CD4-positive, CD25-positive, alpha-beta regulatory T cell (primary cell): ENCODE measurements around the gene DAAM2. TPM values are rescaled to one million over a fixed set of nuclear protein-coding genes. Genes with fewer than 3 reads are reported as not detected.

Experiments used
- ATAC-seq, 2 donors: fragments of 150-1000 bp; cut with Tn5 transposase; one replicate each; pipeline ENCODE4 v1.10.0; 2021; ENCODE audit warnings: low read depth in 2 of 2, moderate number of reproducible peaks in 2 of 2, moderate library complexity in 1 of 2
- DNase-seq, 3 donors: peaks; one replicate each; pipeline versions ENCODE4 v3.0.0 to v3.0.0-alpha.2; 2012 to 2022; ENCODE audit warnings: mixed read lengths in 1 of 3
- H3K27ac ChIP-seq: one replicate; pipeline ENCODE4 v1.7.0; 2013; ENCODE audit warnings: mild to moderate bottlenecking, low read length; ENCODE audit not compliant: insufficient read depth, poor library complexity, severe bottlenecking
- H3K27me3 ChIP-seq: one replicate; pipeline ENCODE4 v1.7.0; 2013; ENCODE audit warnings: low read length; ENCODE audit not compliant: control insufficient read depth, insufficient read depth
- H3K36me3 ChIP-seq: one replicate; pipeline ENCODE4 v1.7.0; 2013; ENCODE audit warnings: mild to moderate bottlenecking, low read length, moderate library complexity; ENCODE audit not compliant: control insufficient read depth, insufficient read depth
- H3K4me1 ChIP-seq: 2 replicates; pipeline ENCODE4 v1.7.0; 2013; ENCODE audit warnings: mild to moderate bottlenecking, low read length; ENCODE audit not compliant: insufficient read depth, control insufficient read depth, poor library complexity, severe bottlenecking
- H3K4me3 ChIP-seq: one replicate; pipeline ENCODE4 v1.7.0; 2013; ENCODE audit warnings: low read depth, mild to moderate bottlenecking, low read length, moderate library complexity
- H3K9me3 ChIP-seq, 2 experiments: 1 replicate in 1 of 2; 2 replicates in 1 of 2; pipeline ENCODE4 v1.7.0; 2013; ENCODE audit warnings: low read length in 2 of 2, mild to moderate bottlenecking in 1 of 2, moderate library complexity in 1 of 2; ENCODE audit not compliant: control insufficient read depth in 2 of 2
- H3K27ac Mint-ChIP-seq, 3 donors: one replicate each; pipeline ENCODE4 v1.8.0; 2020 to 2022; ENCODE audit warnings: mild to moderate bottlenecking in 3 of 3, mixed read lengths in 3 of 3, moderate library complexity in 2 of 3
- H3K27me3 Mint-ChIP-seq: one replicate; pipeline ENCODE4 v1.8.0; 2022; ENCODE audit warnings: mild to moderate bottlenecking, mixed read lengths
- H3K36me3 Mint-ChIP-seq: one replicate; pipeline ENCODE4 v1.8.0; 2020; ENCODE audit warnings: mixed read lengths
- H3K4me1 Mint-ChIP-seq, 4 donors: one replicate each; pipeline ENCODE4 v1.8.0; 2020 to 2022; ENCODE audit warnings: mixed read lengths in 4 of 4, mild to moderate bottlenecking in 1 of 4
- H3K4me3 Mint-ChIP-seq, 4 donors: one replicate each; pipeline ENCODE4 v1.8.0; 2020 to 2022; ENCODE audit warnings: mild to moderate bottlenecking in 4 of 4, mixed read lengths in 4 of 4, moderate library complexity in 3 of 4
- H3K9me3 Mint-ChIP-seq, 7 donors: one replicate each; pipeline ENCODE4 v1.8.0; 2020 to 2022; ENCODE audit warnings: mixed read lengths in 7 of 7, mild to moderate bottlenecking in 3 of 7, moderate library complexity in 2 of 7
- polyA plus RNA-seq, 4 donors: library from polyadenylated mRNA; unstranded; fragments of 300-500 nt; fragmentation: Illumina TruSeq; gene quantifications; one replicate each; pipeline ENCODE4 v1.2.3, GENCODE V29; 2021
- total RNA-seq: library from RNA; stranded (reverse); gene quantifications from one replicate; pipeline ENCODE4 v1.2.3, GENCODE V29; 2022

The DAAM2 gene
- total and polyA plus RNA-seq, 5 donors from 2014 or later: not detected

DNA sequence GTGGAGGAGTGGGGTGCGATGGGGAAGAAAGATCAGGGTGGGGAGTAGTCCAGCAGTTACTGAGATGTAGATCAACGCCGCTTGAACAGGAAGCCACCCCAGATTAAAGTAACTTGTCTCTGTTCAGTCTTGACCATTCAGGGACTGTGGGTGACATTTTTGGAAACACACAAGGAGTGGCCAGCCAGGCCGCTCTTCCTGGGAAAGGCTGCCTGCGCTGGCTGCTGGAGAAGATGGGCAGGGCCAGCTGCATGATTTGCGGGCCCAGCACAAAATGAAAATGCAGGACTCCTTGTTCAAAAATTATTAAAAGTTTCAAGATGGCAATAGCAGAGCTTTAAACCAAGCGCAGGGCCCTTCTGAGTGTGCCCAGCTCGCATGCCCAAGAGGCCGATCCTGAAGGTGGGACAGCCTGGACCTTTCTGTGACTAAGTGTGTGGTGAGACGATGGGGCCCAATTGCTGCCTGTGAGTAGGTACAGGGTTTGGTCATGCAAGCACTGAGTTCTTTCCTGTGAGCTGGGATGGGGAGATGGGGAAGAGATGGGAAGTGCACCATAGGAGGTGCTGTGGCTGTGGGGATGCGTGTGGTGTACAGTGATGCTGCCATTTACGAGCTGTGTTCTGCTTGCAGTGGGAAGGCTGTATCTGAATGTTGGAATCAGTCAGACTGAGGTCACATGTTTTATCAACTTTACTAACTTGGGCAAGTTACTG, 51.3 kb downstream of the DAAM2 start:
- Mint-ChIP-seq H3K36me3 (no peaks in the 10 kb centered on the region), H3K9me3 (peaks cover 0 to 2% (median 0%) of the 10 kb centered on the region in 7 donors), H3K4me3 (no peak overlapping the region), H3K4me1 (no peaks in the 10 kb centered on the region), H3K27me3 (no peaks in the 10 kb centered on the region), H3K27ac (no peak overlapping the region)
- H3K4me3 ChIP-seq: no peak overlapping the region
- no peak for ATAC-seq
- H3K4me1 ChIP-seq: no peaks in the 10 kb centered on the region
- DNase-seq: no peak
- no peaks in the 10 kb centered on the region for H3K36me3 ChIP-seq
- no peak overlapping the region for H3K27ac ChIP-seq
- no peaks in the 10 kb centered on the region for H3K9me3 ChIP-seq
- no peaks in the 10 kb centered on the region for H3K27me3 ChIP-seq

DNA sequence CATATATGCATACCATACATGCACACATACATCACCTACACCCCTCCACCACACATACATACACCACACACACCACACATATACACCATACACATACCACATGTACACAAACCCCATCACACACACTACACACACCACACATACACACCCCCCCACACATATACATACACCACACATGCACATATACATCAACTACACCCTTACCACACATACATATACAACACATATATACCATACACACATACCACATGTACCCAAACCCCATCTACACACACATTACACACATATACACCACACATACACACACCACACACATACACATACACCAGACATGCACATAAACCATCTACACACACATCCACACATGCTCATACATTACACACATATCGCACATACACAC, 52.7 kb downstream of the DAAM2 start:
- Mint-ChIP-seq H3K36me3 (no peaks in the 10 kb centered on the region), H3K4me3 (no peak overlapping the region), H3K9me3 (peaks cover 0 to 2% (median 0%) of the 10 kb centered on the region in 7 donors), H3K27ac (no peak overlapping the region), H3K27me3 (peaks cover 4% of the 10 kb centered on the region), H3K4me1 (no peaks in the 10 kb centered on the region)
- ATAC-seq (no peak), DNase-seq (no peak)
- H3K36me3 ChIP-seq: no peaks in the 10 kb centered on the region
- no peak overlapping the region for H3K27ac ChIP-seq
- H3K4me1 ChIP-seq: no peaks in the 10 kb centered on the region
- no peaks in the 10 kb centered on the region for H3K9me3 ChIP-seq
- H3K4me3 ChIP-seq: no peak overlapping the region
- H3K27me3 ChIP-seq: no peaks in the 10 kb centered on the region

DNA sequence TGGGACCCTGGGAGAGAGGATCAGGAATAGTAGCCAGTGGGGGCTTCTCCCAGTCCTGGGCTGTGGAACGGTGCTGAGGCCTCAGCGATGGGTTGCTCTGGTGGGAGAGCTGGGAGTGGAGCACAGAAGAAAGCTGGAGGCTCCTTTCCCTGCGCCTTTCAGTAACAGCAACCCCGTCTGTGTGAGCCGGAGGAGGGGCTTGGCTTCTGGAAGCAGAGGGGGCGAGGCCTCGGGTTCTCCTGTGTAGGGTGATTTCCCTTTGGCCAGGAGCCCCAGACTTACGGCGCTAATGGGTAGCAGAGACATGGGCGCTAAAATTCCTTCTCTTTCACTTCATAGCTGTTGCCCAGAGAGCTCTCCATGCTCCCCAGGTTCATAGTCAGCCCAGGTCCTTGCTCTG, 55.0 kb downstream of the DAAM2 start:
- Mint-ChIP-seq H3K27me3 (peaks cover 4% of the 10 kb centered on the region), H3K4me1 (no peaks in the 10 kb centered on the region), H3K36me3 (no peaks in the 10 kb centered on the region), H3K9me3 (peaks cover 0 to 2% (median 0%) of the 10 kb centered on the region in 7 donors), H3K27ac (no peak overlapping the region), H3K4me3 (no peak overlapping the region)
- no peak overlapping the region for H3K27ac ChIP-seq
- ATAC-seq (no peak), DNase-seq (no peak)
- H3K9me3 ChIP-seq: no peaks in the 10 kb centered on the region
- no peaks in the 10 kb centered on the region for H3K4me1 ChIP-seq
- H3K36me3 ChIP-seq: no peaks in the 10 kb centered on the region
- H3K4me3 ChIP-seq: no peak overlapping the region
- no peaks in the 10 kb centered on the region for H3K27me3 ChIP-seq

DNA sequence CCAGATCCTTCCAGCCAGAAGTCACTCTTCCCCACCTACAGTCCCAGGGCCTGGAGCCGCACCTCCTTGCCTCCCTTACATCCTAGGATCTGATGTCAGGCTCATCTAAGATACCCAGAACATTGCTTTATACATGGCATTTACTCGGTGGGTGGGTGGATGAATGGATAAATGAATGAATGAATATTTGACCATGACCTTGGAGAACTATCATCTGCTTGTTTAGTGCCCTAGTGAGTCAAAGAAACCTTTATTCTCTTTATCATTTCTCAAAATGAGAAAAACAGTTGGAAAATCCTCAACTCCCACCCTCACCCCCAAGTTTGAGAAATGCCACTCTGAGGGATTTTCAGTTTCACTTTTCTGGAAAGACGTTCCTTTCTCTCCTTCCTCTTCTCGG, 56.0 kb downstream of the DAAM2 start:
- H3K27ac Mint-ChIP-seq: no peak overlapping the region
- no peak for DNase-seq

DNA sequence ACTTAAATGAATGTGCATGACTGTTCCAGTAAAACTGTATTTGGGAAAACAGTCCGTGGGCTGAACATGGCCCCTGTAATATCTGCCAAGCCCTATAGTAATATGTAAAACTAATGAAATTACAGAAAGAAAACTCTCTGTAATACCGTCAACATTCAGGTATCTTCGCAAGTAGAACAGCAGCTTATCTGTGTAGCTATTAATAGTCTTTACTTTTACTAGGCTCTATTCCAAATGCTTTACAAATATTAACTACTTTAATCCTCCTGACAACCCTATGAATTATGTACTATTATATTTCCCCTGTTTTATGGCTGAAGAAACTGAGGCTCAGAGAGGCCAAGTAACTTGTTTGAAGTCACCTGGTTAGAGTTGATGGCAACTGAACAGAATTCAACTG, 57.1 kb downstream of the DAAM2 start:
- no peak overlapping the region for H3K4me3 Mint-ChIP-seq

More for the DNA sequence above, 56.0 kb downstream of the DAAM2 start:
- Mint-ChIP-seq H3K4me3 (no peak overlapping the region), H3K27me3 (peaks cover 4% of the 10 kb centered on the region), H3K36me3 (no peaks in the 10 kb centered on the region), H3K4me1 (no peaks in the 10 kb centered on the region), H3K9me3 (peaks cover 0 to 2% (median 0%) of the 10 kb centered on the region in 7 donors)
- Histone ChIP-seq H3K9me3 (no peaks in the 10 kb centered on the region), H3K36me3 (no peaks in the 10 kb centered on the region), H3K27me3 (no peaks in the 10 kb centered on the region), H3K27ac (no peak overlapping the region), H3K4me3 (no peak overlapping the region), H3K4me1 (no peaks in the 10 kb centered on the region)
- ATAC-seq: no peak

DNA sequence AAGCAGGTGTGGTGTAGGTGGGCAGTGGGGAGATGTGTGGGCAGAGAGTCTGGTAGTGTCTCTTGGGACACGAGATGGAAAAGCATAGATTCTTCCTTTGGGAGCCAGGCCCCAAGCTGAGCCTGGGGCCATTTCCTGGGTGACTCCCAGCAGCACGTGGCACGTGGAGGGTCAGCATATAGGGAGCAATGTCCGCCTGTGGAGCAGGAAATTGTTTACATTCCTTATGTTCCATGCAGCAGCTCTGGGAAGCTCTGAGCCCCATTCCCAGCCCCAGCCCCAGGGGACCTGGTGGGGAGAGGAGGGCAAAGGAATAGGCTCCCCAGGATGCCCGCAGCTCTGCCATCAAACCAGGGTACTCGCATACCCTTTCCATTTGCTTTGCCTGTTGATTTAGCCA, 57.6 kb downstream of the DAAM2 start:
- Mint-ChIP-seq H3K27ac (no peak overlapping the region), H3K36me3 (no peaks in the 10 kb centered on the region), H3K4me1 (no peaks in the 10 kb centered on the region), H3K9me3 (peaks cover 0 to 2% (median 0%) of the 10 kb centered on the region in 7 donors), H3K27me3 (peaks cover 4% of the 10 kb centered on the region), H3K4me3 (no peak overlapping the region)
- no peaks in the 10 kb centered on the region for H3K4me1 ChIP-seq
- H3K9me3 ChIP-seq: no peaks in the 10 kb centered on the region
- no peak overlapping the region for H3K27ac ChIP-seq
- no peaks in the 10 kb centered on the region for H3K27me3 ChIP-seq
- no peak for ATAC-seq
- no peaks in the 10 kb centered on the region for H3K36me3 ChIP-seq
- no peak for DNase-seq
- no peak overlapping the region for H3K4me3 ChIP-seq

More for the DNA sequence above, 57.1 kb downstream of the DAAM2 start:
- H3K36me3 Mint-ChIP-seq: no peaks in the 10 kb centered on the region
- Histone ChIP-seq H3K27ac (no peak overlapping the region), H3K9me3 (no peaks in the 10 kb centered on the region), H3K4me3 (no peak overlapping the region), H3K4me1 (no peaks in the 10 kb centered on the region), H3K36me3 (no peaks in the 10 kb centered on the region), H3K27me3 (no peaks in the 10 kb centered on the region)
- H3K27ac Mint-ChIP-seq: no peak overlapping the region
- H3K9me3 Mint-ChIP-seq: peaks cover 0 to 2% (median 0%) of the 10 kb centered on the region in 7 donors
- H3K27me3 Mint-ChIP-seq: peaks cover 4% of the 10 kb centered on the region
- H3K4me1 Mint-ChIP-seq: no peaks in the 10 kb centered on the region
- DNase-seq (no peak), ATAC-seq (no peak)

DNA sequence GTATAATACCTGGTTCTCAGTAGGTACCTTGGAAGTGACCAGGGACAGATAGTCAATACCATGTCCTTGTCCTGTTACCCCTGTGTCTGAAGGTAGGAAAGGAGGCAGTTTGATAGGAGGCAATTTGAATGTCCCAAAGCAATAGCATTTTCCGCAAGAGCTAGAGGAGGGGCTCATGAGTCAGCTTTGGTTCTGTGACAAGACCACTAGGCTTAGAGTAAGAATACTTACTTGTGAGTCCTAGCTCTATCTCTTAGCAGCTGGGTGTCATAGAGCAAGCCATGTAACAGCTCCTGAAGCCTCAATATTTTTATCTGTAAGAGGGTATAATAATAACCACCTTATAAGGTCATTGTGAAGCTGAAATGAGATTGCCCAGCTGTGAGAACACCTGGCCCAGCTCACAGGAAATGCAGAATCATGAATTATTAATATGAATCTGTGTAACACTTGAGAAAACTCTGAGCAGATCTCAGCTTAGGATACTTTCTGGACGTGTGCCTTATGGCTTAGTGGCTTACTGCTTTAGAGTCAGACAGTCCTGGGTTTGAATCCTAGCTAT, 58.6 kb downstream of the DAAM2 start:
- Mint-ChIP-seq H3K36me3 (no peaks in the 10 kb centered on the region), H3K4me3 (no peak overlapping the region)

DNA sequence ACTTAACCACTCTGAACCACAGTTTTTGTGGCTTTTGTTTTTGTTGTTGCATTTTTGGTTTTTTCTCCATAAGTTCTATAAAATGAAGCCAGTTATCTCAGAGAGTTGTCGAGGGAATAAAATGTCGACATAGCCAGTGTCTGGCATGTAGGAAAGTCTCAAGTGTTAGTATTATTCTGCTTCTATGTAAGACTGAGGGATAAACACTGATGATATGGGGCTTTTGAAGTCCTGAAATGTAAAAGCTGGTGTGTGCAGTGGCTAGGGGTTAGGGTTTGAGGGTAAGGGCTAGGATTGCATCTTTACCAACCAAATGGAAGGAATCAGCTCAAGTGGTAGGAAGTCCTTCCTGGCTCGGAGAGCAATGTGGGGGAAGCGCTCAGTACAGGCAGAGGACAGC, 59.2 kb downstream of the DAAM2 start:
- no peak overlapping the region for H3K27ac Mint-ChIP-seq
- H3K4me3 Mint-ChIP-seq: no peak overlapping the region
- H3K4me1 Mint-ChIP-seq: no peaks in the 10 kb centered on the region
- Histone ChIP-seq H3K4me3 (no peak overlapping the region), H3K27ac (no peak overlapping the region), H3K9me3 (no peaks in the 10 kb centered on the region), H3K4me1 (no peaks in the 10 kb centered on the region), H3K36me3 (no peaks in the 10 kb centered on the region), H3K27me3 (no peaks in the 10 kb centered on the region)
- H3K27me3 Mint-ChIP-seq: peaks cover 4% of the 10 kb centered on the region
- DNase-seq (no peak), ATAC-seq (no peak)
- H3K9me3 Mint-ChIP-seq: peaks cover 0 to 2% (median 0%) of the 10 kb centered on the region in 7 donors
- H3K36me3 Mint-ChIP-seq: no peaks in the 10 kb centered on the region

More for the DNA sequence above, 58.6 kb downstream of the DAAM2 start:
- Histone ChIP-seq H3K4me3 (no peak overlapping the region), H3K4me1 (no peaks in the 10 kb centered on the region), H3K36me3 (no peaks in the 10 kb centered on the region), H3K9me3 (no peaks in the 10 kb centered on the region), H3K27ac (no peak overlapping the region), H3K27me3 (no peaks in the 10 kb centered on the region)
- ATAC-seq (no peak), DNase-seq (no peak)
- no peaks in the 10 kb centered on the region for H3K4me1 Mint-ChIP-seq
- H3K27ac Mint-ChIP-seq: no peak overlapping the region
- H3K9me3 Mint-ChIP-seq: peaks cover 0 to 2% (median 0%) of the 10 kb centered on the region in 7 donors
- peaks cover 4% of the 10 kb centered on the region for H3K27me3 Mint-ChIP-seq
